ENCODE measurements around the gene TMEM217.

DNA sequence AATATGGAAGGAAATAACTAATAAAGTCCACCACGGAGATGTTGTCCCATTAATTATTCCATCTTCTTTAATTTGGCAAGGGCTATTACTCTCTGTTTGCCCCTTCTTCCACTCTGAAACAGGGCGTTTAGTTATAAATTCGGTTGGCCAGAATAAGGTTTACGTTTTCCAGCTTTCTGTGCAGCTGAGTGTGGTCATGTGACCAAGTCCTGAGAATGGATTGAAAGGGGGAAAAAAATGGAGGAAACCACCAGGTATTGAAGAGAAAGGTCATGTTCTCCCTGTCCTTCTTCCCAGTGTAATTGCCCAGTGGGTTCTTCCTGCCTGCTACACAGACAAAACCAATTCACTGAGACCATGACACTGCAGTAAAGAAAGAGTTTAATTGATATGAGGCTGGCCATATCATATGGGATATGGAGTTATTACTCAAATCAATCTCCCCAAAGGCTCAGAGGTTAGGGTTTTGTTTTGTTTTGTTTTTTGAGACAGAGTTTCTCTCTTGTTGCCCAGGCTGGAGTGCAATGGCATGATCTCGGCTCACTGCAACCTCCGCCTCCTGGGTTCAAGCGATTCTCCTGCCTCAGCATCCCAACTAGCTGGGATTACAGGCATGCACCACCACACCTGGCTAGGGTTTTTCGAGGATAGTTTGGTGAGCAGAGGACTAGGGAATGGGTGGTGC, 14.7 kb downstream of the TMEM217 start:
- TF ChIP-seq ZNF10 (tag by site-specific recombination; IDR thresholded peaks at IDR 0.05): no peak
- TF ChIP-seq, protein P1, sequence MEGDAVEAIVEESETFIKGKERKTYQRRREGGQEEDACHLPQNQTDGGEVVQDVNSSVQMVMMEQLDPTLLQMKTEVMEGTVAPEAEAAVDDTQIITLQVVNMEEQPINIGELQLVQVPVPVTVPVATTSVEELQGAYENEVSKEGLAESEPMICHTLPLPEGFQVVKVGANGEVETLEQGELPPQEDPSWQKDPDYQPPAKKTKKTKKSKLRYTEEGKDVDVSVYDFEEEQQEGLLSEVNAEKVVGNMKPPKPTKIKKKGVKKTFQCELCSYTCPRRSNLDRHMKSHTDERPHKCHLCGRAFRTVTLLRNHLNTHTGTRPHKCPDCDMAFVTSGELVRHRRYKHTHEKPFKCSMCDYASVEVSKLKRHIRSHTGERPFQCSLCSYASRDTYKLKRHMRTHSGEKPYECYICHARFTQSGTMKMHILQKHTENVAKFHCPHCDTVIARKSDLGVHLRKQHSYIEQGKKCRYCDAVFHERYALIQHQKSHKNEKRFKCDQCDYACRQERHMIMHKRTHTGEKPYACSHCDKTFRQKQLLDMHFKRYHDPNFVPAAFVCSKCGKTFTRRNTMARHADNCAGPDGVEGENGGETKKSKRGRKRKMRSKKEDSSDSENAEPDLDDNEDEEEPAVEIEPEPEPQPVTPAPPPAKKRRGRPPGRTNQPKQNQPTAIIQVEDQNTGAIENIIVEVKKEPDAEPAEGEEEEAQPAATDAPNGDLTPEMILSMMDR (tag by site-specific recombination; IDR thresholded peaks at IDR 0.05): no peak
- TF ChIP-seq, protein P2, sequence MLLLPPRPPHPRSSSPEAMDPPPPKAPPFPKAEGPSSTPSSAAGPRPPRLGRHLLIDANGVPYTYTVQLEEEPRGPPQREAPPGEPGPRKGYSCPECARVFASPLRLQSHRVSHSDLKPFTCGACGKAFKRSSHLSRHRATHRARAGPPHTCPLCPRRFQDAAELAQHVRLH (tag by site-specific recombination; IDR thresholded peaks at IDR 0.05): no peak
- no peak for TF ChIP-seq TCF7L2 (IDR thresholded peaks at IDR 0.05; ENCODE audit: borderline replicate concordance, low read depth, low read length)
- no peak for TF ChIP-seq KLF16 (tag by site-specific recombination; IDR thresholded peaks at IDR 0.05)
- no peak for TF ChIP-seq ZFP3 (tag by site-specific recombination; IDR thresholded peaks at IDR 0.05; ENCODE audit: low read depth)
- TF ChIP-seq, protein P3, sequence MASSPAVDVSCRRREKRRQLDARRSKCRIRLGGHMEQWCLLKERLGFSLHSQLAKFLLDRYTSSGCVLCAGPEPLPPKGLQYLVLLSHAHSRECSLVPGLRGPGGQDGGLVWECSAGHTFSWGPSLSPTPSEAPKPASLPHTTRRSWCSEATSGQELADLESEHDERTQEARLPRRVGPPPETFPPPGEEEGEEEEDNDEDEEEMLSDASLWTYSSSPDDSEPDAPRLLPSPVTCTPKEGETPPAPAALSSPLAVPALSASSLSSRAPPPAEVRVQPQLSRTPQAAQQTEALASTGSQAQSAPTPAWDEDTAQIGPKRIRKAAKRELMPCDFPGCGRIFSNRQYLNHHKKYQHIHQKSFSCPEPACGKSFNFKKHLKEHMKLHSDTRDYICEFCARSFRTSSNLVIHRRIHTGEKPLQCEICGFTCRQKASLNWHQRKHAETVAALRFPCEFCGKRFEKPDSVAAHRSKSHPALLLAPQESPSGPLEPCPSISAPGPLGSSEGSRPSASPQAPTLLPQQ (tag by site-specific recombination; IDR thresholded peaks at IDR 0.05): no peak
- TF ChIP-seq, protein P4, sequence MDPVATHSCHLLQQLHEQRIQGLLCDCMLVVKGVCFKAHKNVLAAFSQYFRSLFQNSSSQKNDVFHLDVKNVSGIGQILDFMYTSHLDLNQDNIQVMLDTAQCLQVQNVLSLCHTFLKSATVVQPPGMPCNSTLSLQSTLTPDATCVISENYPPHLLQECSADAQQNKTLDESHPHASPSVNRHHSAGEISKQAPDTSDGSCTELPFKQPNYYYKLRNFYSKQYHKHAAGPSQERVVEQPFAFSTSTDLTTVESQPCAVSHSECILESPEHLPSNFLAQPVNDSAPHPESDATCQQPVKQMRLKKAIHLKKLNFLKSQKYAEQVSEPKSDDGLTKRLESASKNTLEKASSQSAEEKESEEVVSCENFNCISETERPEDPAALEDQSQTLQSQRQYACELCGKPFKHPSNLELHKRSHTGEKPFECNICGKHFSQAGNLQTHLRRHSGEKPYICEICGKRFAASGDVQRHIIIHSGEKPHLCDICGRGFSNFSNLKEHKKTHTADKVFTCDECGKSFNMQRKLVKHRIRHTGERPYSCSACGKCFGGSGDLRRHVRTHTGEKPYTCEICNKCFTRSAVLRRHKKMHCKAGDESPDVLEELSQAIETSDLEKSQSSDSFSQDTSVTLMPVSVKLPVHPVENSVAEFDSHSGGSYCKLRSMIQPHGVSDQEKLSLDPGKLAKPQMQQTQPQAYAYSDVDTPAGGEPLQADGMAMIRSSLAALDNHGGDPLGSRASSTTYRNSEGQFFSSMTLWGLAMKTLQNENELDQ (tag by site-specific recombination; IDR thresholded peaks at IDR 0.05; ENCODE audit: low read depth): no peak
- TF ChIP-seq SCRT2 (tag by site-specific recombination; IDR thresholded peaks at IDR 0.05): no peak
- TF ChIP-seq ZNF133 (tag by site-specific recombination; IDR thresholded peaks at IDR 0.05): no peak
- no peak for TF ChIP-seq ZNF623 (tag by site-specific recombination; IDR thresholded peaks at IDR 0.05)
- no peak for TF ChIP-seq ZSCAN5A (tag by site-specific recombination; IDR thresholded peaks at IDR 0.05)
- TF ChIP-seq ZBTB21 (tag by site-specific recombination; IDR thresholded peaks at IDR 0.05): no peak
